Lower leg skin (tissue), 4 donors: Measurements from ENCODE around the gene SCEL. TPM values are rescaled to one million over a fixed set of nuclear protein-coding genes. Genes with fewer than 3 reads are reported as not detected.

Source experiments
- DNase-seq, 2 donors: peaks; one replicate each; pipeline ENCODE4 v3.0.0-alpha.2; 2019; ENCODE audit warnings: low spot score in 2 of 2
- H3K4me3 ChIP-seq: fragments of 200-600 bp; sonication (generic); 2 replicates; pipeline ENCODE4 v1.5.1; 2017; ENCODE audit warnings: mild to moderate bottlenecking, low read depth; ENCODE audit not compliant: poor library complexity, severe bottlenecking
- POLR2A ChIP-seq, 2 donors: fragments of 450-650 bp; IDR thresholded peaks; one replicate each; pipeline ENCODE4 v1.6.1; 2016 to 2017; ENCODE audit warnings: antibody characterized with exemption in 2 of 2, mild to moderate bottlenecking in 1 of 2, moderate library complexity in 1 of 2
- WGBS, 2 donors: methylation state at CpG; one replicate each; pipeline ENCODE4 v1.1.5; 2018; 5-methylcytosine and 5-hydroxymethylcytosine counted together
- intact Hi-C: fragments of 100-400 bp; cut with DNase I; formaldehyde crosslinking; loops from one replicate; pipeline ENCODE4 v1.15.0; 2023; ENCODE audit warnings: low total_unique reads
- total RNA-seq, 4 donors: library from RNA; depleted of rRNA; stranded (reverse); fragments of >200 nt; gene quantifications; one replicate each; pipeline ENCODE4 v1.1.0, GENCODE V29; 2016
- TF ChIP-seq, protein P1 (sequence below), 3 donors: fragments of 450-650 bp; IDR thresholded peaks; one replicate each; pipeline ENCODE4 v1.5.1; 2016; ENCODE audit warnings: antibody characterized with exemption in 3 of 3, mild to moderate bottlenecking in 3 of 3, moderate library complexity in 2 of 3

SCEL gene
- total RNA-seq, 4 donors from 2014 or later: 298 to 628 (median 352) TPM

DNA sequence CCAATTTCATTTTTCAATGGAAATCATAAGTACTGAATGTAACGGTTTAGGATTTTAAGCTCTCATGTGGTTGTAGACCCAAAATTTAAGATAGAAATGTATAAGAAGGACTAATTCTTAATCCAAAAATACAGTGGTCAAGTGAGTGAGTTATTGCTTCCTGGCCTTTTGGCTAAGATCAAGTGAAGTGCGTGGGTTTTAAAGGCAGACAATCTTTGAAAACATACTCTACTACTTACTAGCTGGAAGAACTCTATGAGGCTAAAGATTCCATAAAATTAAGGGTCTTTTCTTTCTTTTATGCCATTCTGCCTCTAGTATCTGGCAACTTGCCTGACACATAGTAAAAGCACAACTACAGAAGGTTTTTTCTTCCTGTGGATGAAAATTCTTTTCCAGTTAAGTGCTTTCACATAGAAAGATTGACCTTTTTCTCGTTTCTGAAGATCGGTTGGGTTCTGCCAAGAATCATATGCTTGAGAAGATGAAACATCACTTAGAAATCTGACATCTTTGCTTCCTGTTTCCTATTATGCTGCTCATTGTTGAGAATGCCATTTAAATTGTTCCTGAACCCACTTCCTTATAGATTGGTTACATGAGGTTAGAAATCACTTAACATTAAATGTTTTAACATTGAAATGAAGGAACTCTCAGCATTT is 26.4 kb upstream of the SCEL start:
- TF ChIP-seq POLR2A (IDR thresholded peaks at IDR 0.05): no peak
- intact Hi-C loops: no loop called here
- DNase-seq: no peak
- no peak overlapping the region for H3K4me3 ChIP-seq
- WGBS, 2 donors: 20 to 21% methylated on average over 4 of the region's 4 CpGs

DNA sequence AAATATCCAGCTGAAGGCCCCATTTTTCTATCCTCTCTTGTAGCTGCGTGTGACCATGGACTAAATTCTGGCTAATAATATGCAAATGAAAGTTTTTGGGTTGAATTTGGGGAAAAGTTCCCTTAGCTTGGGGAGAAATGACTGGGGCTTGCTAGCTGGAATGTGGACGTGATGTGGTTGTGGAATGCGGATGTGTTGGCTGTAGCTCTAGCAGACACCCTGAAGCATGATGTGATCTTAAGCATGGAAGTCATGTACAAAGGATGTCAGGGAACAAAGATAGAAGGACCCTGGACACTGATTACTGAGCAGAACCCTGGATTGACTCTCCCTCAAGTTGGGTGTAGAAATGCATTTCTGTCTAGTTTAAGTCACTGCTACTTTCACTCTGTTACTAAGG is 25.4 kb upstream of the SCEL start:
- H3K4me3 ChIP-seq: no peak overlapping the region
- DNase-seq: no peak
- intact Hi-C loops: no loop called here
- no peak for TF ChIP-seq POLR2A (IDR thresholded peaks at IDR 0.05)
- TF ChIP-seq, protein P1, sequence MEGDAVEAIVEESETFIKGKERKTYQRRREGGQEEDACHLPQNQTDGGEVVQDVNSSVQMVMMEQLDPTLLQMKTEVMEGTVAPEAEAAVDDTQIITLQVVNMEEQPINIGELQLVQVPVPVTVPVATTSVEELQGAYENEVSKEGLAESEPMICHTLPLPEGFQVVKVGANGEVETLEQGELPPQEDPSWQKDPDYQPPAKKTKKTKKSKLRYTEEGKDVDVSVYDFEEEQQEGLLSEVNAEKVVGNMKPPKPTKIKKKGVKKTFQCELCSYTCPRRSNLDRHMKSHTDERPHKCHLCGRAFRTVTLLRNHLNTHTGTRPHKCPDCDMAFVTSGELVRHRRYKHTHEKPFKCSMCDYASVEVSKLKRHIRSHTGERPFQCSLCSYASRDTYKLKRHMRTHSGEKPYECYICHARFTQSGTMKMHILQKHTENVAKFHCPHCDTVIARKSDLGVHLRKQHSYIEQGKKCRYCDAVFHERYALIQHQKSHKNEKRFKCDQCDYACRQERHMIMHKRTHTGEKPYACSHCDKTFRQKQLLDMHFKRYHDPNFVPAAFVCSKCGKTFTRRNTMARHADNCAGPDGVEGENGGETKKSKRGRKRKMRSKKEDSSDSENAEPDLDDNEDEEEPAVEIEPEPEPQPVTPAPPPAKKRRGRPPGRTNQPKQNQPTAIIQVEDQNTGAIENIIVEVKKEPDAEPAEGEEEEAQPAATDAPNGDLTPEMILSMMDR (IDR thresholded peaks at IDR 0.05): no peak
- WGBS, 2 donors: 82 to 87% methylated on average over 3 of the region's 3 CpGs

DNA sequence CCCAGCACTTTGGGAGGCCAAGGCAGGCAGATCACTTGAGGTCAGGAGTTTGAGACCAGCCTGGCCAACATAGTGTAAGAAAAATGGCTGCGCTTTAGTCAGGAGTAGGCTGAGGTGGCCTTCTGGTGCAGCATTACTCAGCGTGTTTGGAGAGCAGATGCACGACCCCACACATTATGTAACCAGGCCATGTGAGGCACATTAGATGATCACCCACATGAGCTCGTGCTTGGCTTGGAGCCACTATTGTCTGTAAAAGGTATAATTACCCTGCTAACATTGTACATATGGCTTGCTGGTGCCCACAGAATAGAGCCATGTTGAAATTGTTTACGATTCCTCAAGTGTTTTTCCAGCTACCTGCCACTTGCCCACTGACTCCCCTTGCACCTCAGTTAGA is 24.0 kb upstream of the SCEL start:
- 51 to 57% methylated on average over 5 of the region's 5 CpGs for WGBS, 2 donors
- DNase-seq: no peak
- TF ChIP-seq POLR2A (IDR thresholded peaks at IDR 0.05): no peak
- TF ChIP-seq, protein P1 (IDR thresholded peaks at IDR 0.05): no peak
- no peak overlapping the region for H3K4me3 ChIP-seq
- intact Hi-C loops: no loop called here

DNA sequence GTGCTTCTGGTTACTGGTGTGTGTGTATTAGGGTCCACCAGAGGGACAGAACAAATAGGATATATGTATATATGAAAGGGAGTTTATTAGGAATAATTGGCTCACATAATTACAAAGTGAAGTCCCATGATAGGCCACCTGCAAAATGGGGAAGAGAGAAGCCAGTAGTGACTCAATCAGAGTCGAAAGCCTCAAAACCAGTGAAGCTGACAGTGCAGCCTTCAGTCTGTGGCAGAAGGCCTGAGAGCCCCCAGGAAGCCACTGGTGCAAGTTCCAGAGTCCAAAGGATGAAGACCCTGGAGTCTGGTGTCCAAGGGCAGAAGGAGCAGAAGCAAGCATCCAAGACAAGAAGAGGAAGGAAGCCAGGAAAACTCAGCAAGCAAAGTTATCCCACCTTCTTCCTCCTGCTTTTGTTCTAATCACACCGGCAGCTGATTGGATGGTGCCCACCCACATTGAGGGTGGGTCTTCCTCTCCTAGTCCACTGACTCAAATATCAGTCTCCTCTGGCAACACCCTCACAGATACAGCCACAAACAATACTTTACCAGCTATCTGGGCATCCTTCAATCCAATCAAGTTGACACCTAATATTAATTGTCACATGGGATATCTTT is 21.7 kb upstream of the SCEL start:
- intact Hi-C loops: no loop called here
- TF ChIP-seq POLR2A (IDR thresholded peaks at IDR 0.05): no peak
- TF ChIP-seq, protein P1 (IDR thresholded peaks at IDR 0.05): no peak
- H3K4me3 ChIP-seq: no peak overlapping the region
- DNase-seq: no peak
- 81 to 89% methylated on average over 2 of the region's 2 CpGs for WGBS, 2 donors

DNA sequence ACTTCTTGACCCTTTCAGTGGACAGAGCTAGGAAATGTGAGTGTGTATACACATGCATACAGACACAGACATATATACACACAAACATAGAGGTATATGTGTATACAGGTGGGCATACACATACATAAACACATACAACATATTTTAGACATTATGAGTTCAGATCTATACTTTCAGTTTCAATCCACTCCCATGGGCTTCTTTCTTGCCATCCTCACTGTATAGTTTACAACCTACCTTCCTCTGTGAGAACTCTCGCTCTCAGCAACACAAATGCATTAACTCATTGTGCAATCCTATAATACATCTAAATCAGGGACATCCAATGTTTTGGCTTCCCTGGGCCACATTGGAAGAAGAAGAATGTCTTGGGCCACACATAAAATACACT is 21.2 kb upstream of the SCEL start:
- no peak for TF ChIP-seq POLR2A (IDR thresholded peaks at IDR 0.05)
- TF ChIP-seq, protein P1 (IDR thresholded peaks at IDR 0.05): no peak
- 42 to 59% methylated on average over 1 of the region's 1 CpG for WGBS, 2 donors
- intact Hi-C loops: no loop called here
- no peak for DNase-seq
- H3K4me3 ChIP-seq: no peak overlapping the region

DNA sequence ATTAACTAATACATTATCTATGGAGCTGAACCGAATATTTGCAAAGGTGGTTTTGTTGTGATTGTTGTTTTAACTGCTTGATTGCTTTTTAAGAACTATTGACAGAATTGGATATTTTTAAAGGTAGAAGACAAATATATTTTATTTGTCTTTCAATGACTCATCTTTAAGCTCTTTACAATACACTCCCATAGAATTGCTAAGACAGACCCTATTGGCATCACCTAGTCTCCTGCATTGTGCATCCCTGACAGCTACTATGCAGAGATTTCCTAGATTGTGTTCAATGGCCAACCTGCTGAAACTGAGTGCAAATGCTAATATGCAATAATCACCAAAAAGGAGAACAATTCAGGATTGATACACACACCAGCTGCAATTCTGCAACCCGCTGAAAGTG is 19.7 kb upstream of the SCEL start:
- no peak for DNase-seq
- TF ChIP-seq, protein P1 (IDR thresholded peaks at IDR 0.05): no peak
- no peak for TF ChIP-seq POLR2A (IDR thresholded peaks at IDR 0.05)
- intact Hi-C loops: no loop called here
- WGBS, 2 donors: 64 to 86% methylated on average over 2 of the region's 2 CpGs
- no peak overlapping the region for H3K4me3 ChIP-seq
